T-helper 9 cell (primary cell): Measurements from ENCODE around the gene LGALS13.

Experiments used
- DNase-seq: peaks from one replicate; pipeline ENCODE4 v3.0.0-alpha.2; 2020
- total RNA-seq, 2 donors: gene quantifications; one replicate each; lab custom pipeline; 2026; lab: John Stamatoyannopoulos, UW

The LGALS13 gene, protein sequence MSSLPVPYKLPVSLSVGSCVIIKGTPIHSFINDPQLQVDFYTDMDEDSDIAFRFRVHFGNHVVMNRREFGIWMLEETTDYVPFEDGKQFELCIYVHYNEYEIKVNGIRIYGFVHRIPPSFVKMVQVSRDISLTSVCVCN
- 0 reads per million in 2 donors for total RNA-seq

DNA sequence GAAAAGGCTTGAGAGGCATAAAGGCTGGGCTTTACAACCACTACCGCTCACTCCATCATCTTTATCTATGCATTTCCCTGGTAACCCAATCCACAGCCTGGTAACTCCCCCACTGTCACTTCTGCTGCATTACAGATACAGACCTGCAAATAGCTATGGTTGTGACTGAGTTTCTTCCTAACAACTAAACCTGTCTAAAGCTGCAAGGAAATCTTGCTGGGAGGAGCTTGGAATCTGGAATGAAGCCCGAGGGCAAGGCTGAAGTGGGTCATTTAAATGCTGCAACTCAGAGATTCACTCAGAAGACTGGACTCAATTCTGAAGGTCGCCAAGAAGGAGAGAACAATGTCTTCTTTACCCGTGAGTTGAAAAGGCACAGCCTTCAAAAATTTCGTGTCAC is at the start of gene LGALS13:
Gene LGALS13, plus strand, starts transcription at position 301 of the 400 bp plus-strand sequence. Its CDS starts 45 bp downstream, at position 346.
- no peak for DNase-seq

DNA sequence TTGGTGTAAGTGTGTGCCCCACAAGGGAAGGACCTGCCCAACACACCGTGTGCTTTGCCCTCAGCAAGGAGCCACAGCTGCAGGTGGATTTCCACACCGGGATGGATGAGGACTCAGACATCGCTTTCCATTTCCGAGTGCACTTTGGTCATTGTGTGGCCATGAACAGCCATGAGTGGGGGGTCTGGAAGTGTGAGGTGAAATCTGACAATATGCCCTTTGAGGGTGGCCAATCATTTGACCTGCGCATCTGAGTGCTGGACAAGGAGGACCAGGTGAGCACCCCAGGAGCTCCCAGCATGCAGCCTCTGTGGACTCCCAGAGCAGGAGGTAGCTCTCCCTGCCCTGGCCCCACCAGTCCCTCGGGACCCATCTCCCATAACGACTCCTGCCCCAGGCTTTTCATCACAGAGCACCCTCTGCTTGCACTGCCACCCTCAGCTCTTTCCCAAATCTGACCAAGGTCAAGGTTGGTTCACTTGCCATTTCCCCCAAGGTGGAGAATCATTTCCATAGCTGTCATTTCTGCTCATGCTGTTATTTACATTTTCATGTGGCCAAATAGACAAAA is 49.2 kb upstream of the LGALS13 start:
- no peak for DNase-seq

DNA sequence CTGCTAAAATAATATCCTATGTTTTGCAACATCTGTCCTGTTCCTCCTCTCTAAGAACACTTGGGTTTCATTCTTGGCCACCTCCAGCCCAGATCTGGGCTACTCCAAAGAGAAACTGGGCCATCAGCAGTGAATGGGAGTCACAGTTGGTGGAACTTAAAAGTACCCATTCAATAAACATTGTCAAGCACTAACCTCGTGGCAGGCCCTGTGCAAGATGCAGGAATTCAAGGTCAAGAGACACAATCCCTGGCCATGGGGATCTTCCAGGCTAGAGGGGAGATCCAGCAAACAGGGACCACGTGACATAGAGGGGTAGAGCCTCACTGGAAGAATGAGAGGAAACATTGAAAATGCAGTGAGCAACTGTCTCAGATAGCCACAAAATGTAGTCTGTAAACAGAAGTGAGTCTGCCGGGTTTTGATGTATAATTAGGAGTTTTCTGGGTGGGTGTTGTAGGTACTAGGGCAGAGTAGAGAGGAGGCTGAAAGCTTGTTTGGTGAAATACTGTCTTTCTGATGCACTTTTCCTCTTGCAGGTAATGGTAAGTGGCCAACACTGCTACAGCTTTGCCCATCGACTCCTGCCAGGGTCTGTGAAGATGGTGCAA is 47.5 kb upstream of the LGALS13 start:
- no peak for DNase-seq

DNA sequence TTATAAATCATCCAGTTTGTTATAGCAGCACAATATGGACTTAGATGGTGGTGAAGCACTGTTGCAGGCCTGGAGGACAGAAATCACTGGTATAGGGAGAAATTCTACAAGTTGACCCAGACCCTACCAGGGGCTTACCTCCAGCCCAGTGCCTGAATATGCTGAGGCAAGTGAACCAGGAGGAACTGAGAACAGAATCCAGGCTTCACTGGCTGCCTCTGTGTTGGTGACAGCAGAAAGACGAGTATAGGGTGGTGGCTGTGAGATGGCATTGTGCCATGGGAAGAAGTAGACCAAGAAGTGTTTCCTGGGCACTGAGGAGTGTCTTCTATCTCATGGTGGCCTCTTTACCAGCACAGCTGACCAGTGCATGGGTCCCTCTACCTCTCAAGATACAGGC is 46.4 kb upstream of the LGALS13 start:
- no peak for DNase-seq

DNA sequence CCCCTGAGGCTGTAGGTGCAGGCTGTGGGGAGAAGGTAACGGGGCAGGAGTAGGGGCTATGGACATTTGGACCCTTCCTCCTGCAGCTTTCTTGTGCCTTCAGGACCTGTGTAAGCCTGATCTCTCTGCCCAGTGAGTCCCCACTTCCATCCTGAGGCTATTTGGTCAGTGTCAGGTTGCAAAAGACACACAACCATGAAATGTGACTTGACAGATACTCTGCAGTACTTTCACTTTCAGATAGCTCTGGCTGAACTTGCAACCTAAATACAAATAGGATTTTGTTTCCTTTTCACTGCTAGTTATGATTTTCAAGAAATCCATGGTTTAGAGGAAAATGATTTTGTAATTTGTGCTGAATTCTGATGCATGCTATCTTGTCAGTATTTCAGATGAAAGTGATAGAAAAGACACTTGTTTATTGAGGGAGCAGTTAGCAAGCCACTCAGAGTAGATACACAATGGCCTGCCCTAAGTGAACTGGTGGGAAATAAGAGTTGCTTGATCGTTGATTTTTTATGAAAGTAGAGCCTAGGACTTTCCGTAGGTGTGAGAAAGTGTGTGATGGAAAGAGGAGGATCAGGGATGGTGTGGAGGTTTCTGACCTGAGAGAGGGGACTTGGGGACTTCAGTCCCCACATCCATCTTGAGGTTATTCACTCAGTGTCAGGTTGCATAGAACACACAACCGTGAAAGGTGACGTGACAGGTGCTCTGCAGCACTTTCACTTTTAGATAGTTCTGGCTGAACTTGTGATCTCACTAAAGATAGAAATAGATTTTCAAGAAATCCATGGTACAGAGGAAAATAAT is 44.3 kb upstream of the LGALS13 start:
- no peak for DNase-seq

DNA sequence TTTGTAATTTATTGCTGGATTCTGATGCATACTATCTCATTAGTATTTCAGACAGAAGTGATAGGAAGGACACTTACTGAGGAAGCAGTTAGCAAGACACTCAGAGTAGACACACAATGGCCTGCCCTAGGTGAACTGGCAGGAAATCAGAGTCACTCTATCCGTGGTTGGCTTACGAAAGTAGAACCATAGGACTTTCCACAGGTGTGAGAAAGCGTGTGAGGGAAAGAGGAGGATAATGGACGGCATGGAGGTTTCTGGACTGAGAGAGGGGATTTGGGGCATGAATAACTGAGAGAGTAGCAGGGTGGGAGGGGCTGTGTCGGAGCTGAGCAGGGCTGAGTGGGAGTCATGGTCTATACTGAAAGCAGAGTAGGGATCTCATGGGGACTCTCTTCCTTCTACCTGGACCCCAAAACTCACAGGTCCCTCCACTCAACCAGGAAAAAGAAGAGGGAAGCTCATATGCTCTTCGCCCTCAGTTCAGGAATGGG is 43.7 kb upstream of the LGALS13 start:
- no peak for DNase-seq

DNA sequence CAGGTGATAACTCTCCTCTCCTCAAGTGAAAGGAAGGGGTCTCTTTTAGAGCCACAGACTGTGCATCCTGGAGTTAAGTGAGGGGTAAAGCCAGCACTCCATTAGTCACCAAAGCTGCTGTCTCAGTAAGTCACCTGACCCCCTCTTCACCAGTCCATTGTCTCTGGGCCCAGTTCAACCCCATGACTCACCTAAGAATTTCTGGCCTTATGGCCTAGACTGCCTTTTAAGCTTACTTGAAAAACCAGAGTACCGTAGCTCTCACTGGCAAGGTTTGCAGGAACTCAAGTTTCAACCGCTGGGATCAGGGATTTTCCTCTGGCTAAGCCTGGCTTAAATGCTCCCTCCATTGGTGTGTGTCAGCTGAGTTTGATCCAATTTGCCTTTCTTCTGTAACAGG is 38.9 kb upstream of the LGALS13 start:
- DNase-seq, result no peak

DNA sequence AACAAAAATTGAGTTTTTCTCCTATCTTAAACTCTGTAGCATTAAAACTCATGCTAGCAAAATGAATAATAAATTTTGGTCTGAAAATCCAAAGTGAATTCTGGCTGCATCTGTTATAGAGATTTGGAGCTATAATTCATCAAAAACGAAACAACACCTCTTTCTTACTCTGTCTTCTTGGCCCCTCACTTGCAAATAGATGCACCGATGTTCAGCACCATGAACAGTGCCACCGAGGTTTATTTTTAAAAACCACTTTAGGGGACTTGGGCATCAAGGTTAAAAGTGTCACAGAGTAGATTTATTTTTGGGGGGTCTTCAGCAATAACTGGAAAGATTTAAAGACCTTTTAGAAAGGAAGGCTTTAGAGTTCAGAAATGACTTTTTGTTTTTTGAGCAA is 36.3 kb upstream of the LGALS13 start:
- DNase-seq, result no peak

DNA sequence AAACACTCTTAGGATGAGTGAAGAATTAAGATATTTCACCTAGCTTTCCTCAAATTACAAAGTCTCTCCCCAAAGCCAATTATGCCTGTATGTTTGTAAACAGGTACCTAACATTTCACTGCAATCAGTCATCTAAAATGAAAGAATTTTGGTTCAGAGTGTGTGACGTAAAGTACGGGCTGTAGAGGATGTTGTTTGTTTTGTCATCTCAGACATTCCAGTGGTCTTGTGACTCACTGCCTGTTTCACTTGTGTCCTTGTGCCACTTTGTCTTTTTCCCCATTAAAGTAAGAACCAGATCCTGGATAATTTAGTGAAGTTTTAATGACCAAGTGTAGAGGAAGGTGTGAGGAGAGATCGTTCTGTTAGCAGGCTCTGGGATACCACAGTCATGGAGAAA is 33.7 kb upstream of the LGALS13 start:
- DNase-seq, result no peak

DNA sequence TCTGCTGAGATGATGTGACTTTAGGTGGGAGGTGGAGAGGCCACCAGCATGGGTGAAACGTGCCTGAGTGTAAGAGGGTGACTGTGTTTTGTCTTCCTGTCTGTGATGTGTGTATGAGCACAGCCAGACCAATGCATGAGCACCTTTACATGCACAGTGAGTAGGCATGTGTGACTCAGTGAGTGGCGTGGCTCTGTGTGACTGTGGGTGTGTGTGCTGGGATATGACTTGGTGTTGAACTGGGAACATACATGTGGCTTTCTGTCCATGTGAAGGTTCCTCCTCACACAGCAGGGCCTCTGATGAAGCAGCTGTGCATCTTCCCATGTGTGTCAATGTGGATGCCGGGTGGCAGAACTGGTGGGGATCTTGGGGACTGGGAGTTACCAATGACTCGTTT is 19.9 kb upstream of the LGALS13 start:
- no peak for DNase-seq

DNA sequence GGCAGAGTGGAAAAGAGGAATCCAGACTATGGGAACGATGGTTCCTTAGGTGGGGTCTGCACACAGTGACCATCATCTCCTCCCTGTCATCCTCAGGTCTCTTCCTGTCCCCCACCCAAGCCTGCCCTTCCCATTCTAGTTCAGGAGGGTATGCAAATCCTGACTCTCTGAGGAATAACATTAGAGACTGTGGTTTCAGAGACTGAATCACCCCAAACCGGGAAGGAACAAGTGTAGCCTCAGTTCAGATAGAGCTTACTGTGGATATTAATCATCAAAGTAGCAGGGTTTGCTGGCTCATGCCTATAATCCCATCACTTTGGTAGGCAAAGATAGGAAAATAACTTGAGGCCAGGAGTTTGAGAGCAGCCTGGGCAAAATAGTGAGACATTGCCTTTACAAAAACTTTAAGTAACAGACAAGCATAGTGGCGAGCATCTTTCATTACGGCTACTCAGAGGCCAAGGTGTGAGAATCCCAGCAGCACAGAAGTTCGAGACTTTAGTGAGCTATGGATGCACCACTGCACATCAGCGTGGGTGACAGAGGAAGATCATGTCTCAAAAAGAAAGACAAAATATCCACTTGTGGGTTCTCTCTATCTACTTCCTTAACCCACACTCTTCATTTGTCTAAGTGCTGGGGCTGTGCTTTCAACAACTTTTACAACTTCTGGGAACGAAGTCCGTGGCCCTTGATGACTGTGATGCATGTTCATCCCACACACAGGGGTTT is 19.3 kb upstream of the LGALS13 start:
- DNase-seq, result no peak

DNA sequence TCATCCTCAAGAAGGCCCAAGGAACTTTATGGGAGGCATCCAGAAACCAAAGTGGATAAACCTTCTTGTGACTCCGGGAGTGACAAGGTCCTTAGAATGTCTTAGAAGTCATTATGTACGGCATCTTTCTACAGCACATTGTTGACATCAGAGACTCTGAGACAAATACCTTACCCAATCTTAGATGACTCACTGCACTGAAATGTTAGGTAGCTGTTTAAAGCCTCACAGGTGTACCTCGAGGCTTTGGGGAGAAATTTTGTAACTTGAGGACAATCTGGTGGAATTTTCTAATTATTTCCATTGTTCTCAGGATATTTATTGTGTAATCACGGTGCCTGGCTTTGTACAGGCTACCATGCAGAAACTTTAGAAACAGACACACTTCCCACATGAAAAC is 14.8 kb upstream of the LGALS13 start:
- no peak for DNase-seq

DNA sequence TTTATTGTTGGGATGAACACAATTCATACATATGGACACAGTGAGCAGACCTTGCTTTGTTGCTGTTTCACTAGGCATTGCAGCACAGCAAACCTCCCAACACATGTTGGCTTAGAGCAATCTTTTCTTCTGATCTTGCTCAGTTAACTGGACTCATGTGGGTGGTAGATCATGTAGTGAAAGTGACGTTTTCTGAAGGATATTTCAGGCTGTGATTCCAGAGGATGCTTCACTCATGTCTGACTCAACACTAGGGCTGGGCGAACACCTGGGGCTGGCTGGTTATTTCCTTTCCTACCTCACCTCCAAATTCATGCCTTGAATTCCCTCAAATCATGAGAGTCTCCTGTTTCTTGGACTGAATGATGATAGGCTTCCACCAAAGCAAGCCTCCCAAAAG is 14.3 kb upstream of the LGALS13 start:
- DNase-seq, result no peak

DNA sequence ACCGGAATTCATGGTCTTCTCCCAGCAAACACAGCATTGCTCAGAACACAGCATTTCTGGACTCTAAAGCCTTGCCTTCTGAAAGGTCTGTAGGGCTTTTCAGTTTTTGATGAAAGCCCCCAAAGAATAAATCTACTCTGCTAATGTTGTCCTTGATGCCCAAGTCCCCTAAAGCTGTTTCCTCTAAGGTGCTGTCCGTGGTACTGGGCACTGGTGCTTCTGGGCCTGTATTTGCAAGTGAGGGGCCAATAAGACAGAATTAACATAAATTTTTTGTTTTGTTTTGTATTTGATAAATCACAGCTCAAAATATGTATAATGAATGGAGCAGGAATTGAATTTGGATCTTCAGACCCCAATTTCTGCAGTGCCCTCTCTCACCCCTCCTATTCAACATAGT is 12.1 kb upstream of the LGALS13 start:
- no peak for DNase-seq

DNA sequence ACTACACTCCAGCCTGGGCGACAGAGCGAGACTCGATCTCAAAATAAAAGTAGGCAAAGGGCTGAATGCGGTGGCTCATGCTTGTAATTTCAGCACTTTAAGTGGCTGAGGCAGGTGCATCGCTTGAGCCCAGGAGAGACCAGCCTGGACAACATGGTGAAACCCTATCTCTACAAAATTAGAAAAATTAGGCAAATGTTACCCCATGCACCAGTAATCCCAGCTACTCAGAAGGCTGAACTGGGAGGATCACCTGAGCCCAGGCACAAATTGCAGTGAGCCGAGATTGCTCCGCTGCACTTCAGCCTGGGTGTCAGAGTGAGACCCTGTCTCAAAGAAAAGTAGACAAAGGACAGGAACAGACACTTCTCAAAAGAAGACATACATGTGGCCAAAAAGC is 9.9 kb upstream of the LGALS13 start:
- DNase-seq, result no peak

DNA sequence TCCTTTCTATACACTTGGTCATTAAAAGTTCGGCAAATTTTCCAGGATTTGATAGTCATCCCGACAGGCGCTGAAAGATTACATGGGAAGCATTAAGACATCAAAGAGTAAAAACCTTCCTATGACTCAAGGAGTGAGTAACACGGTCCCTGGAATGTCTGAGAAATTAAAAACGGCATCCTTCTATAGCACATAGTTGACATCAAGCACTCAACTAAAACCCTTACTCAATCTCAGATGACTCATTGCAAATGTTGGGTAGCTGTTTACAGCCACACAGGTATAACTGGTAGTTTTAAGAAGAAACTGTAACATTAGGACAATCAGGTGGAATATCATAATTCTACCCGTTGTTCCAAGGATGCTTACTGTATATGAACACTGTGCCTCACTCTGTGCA is 6.4 kb upstream of the LGALS13 start:
- DNase-seq, result no peak

DNA sequence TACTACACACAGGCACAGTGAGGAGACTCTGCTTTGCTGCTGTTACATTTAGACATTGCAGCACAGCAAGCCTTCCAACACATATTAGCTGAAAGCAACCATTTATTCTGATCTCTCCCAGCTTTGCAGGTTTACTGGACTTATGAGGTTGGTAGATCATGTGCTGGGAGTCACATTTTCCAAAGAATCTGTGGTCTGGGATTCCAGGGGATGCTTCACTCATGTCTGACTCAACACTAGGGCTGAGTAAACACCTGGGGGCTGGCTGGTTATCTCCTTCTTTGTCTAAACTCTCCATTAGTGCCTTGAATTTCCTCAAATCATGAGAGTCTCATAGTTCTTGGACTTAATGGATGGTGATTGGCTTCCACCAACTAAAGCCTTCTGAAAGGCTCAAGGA is 5.4 kb upstream of the LGALS13 start:
- no peak for DNase-seq

DNA sequence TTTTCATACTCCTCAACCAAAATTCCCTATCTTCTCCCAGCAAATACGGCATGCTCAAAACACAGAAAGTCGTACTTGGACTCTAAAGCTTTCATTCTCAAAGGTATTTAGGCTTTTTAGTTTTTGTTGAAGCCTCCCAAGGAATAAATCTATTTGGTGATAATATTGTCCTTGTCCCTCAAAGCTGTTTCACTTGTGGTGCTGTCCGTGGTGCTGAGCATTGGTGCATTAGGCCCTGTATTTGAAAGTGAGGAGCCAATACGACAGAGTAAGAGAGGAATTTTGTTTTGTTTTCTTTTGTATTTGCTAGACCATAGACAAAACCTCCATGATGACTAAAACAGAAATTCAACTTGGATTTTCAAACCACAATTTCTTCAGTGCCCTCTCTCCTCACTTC is 3.2 kb upstream of the LGALS13 start:
- no peak for DNase-seq

DNA sequence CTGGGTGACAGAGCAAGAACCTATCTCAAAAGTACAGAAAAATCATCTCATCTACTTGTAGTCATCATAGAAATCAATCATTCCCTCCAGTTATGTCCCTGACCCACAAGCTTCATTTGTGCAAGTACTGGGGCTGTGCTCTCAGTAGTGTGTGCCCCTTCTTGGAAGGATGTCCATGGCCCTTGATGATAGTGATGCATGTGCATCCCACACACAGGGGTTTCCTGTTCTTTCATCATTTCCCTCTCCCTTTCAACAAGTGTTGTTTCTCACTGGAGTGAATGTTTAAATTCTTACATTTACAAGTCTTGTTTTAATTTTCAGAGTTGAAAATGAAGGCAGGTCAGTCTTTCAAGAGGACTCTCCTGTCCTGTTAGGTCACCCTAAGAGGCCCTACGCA is 1.5 kb downstream of the LGALS13 start:
- DNase-seq, result no peak

DNA sequence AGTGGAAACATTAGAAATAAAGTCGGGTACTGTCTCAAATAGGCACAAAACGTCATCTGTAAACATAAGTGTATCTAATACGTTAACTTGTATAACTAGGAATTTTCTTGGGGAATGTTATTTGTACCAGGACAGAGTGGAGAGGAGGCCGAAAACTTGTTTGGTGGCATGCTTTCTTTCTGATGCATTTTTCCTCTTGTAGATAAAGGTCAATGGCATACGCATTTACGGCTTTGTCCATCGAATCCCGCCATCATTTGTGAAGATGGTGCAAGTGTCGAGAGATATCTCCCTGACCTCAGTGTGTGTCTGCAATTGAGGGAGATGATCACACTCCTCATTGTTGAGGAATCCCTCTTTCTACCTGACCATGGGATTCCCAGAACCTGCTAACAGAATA is 4.7 kb downstream of the LGALS13 start:
- DNase-seq, result no peak

DNA sequence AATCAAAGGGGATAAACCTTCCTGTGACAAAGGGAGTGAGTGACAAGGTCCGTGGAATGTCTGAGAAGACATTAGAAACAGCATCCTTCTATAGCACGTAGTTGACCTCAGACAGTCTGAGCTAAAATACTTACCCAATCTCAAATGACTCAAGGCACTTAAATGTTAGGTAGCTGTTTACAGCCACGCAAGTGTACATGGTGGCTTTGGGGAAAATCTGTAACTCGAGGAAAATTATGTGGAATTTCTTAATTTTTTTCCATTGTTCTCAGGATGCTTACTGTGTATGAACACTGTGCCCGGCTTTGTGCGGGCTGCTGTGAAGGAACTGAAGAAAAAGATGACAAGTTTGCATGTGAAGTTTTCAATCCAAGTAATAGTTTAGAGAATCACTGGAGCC is 5.2 kb downstream of the LGALS13 start:
- no peak for DNase-seq

DNA sequence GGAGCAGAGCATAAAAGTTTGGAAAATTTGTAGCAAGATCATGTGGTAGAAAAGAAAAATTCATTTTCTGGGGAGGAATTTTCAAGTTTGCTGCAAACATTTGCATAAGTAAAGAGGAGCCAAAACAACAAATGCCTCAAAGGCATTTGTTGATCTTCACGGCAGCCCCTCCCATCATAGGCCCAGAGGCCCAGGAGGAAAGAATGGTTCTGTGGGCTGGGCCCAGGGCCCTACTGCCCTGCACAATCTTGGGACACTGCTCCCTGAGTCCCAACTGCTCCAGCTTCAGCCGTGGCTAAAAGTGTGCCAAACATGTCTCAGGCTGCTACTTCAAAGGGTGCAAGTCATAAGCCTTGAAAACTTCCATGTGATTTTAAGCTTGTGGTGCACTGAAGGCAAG is 11.3 kb downstream of the LGALS13 start:
- DNase-seq, result no peak

DNA sequence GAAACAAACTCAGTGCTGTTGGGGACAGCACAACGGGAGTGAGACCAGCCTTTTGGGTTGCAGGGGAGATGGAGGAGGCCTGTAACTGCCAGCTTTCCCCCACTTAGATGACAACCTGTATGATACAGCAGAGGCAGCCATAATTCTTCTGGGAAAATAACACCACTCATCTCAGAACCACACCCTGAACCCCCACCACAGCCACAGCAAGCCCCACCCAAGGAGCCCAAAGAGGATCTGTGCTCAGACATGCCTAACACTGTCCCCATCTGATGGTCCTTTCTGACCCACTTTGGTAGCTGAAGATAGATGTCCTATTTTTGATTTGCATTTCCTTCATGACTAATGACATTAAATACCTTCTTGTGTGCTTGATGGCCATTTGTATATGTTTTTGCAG is 15.4 kb downstream of the LGALS13 start:
- no peak for DNase-seq
